Left renal cortex interstitium (tissue), 4 donors: ENCODE measurements around the gene KRT39. TPM values are rescaled to one million over a fixed set of nuclear protein-coding genes. Genes with fewer than 3 reads are reported as not detected.

Experiments
- DNase-seq, 4 donors: peaks; one replicate each; pipeline ENCODE4 v3.0.0-alpha.2; 2013; ENCODE audit warnings: low read depth in 4 of 4, low spot score in 2 of 4, missing footprints in 1 of 4
- polyA plus RNA-seq, 4 donors: library from polyadenylated mRNA; unstranded; fragments of 120-200 nt; gene quantifications; one replicate each; pipeline ENCODE4 v1.2.1, GENCODE V29; 2013; ENCODE audit not compliant: insufficient read length in 4 of 4

The KRT39 gene
- polyA plus RNA-seq, 4 donors = 0.09 TPM; not detected in 3

DNA sequence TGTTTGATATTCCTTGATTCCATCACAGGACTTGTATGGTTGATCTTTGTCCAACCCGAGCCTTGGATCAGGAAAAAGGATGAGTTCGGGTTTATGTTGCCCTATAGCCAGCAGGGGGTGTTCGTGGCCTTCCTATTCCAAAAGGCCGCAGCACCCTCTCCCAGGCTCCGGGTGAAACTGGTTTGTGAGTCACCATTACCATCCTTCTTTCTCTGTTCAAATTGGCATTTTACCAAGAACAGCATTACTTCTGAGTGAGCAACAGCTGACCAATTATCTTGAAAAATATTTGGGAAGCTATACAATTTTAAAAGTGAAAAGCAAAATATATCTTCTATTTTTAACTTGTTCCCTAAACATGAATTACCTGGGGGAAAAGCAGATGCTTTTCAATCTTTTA lies 57.4 kb downstream of the KRT39 start:
- DNase-seq = peak; percentile 39 to 80 (median 52)

Other genes with a start within 250 kb of the KRT39 start
- not detected for gene KRT25, start 211.6 kb downstream of the KRT39 start, polyA plus RNA-seq
- not detected for gene KRT26, start 194.7 kb downstream of the KRT39 start, polyA plus RNA-seq
- not detected for gene KRT27, start 184.4 kb downstream of the KRT39 start, polyA plus RNA-seq
- gene KRT28, start 167.0 kb downstream of the KRT39 start, polyA plus RNA-seq = not detected
- gene KRT10, start 144.3 kb downstream of the KRT39 start, polyA plus RNA-seq = 10 to 100 TPM; 41.1 to 72.4 (median 42.9) TPM
- under 1 TPM in 1 of 4 donors, not detected in 3; 0.28 TPM for gene KRT12, start 99.7 kb downstream of the KRT39 start, polyA plus RNA-seq
- under 1 TPM in 2 of 4 donors, not detected in 2; 0.20 to 0.24 TPM for gene KRT20, start 81.7 kb downstream of the KRT39 start, polyA plus RNA-seq
- 1 to 10 TPM in 3 of 4 donors, under 1 TPM in 1; 0.57 to 2.3 (median 1.6) TPM for gene KRT23, start 29.3 kb downstream of the KRT39 start, polyA plus RNA-seq
- under 1 TPM in 1 of 4 donors, not detected in 3; 0.08 TPM for gene KRT40, start 17.4 kb upstream of the KRT39 start, polyA plus RNA-seq
- not detected for gene KRTAP3-3, start 27.2 kb upstream of the KRT39 start, polyA plus RNA-seq
- not detected for gene KRTAP3-2, start 33.0 kb upstream of the KRT39 start, polyA plus RNA-seq
- gene KRTAP3-1, start 42.2 kb upstream of the KRT39 start, polyA plus RNA-seq = not detected
- not detected for gene KRTAP1-5, start 60.3 kb upstream of the KRT39 start, polyA plus RNA-seq
- not detected for gene KRTAP1-4, start 63.2 kb upstream of the KRT39 start, polyA plus RNA-seq
- gene KRTAP1-3, start 67.9 kb upstream of the KRT39 start, polyA plus RNA-seq = not detected
- gene KRTAP1-1, start 74.5 kb upstream of the KRT39 start, polyA plus RNA-seq = not detected
- gene KRTAP2-1, start 80.4 kb upstream of the KRT39 start, polyA plus RNA-seq = not detected
- not detected for gene KRTAP2-2, start 88.3 kb upstream of the KRT39 start, polyA plus RNA-seq
- not detected for gene KRTAP2-3, start 93.2 kb upstream of the KRT39 start, polyA plus RNA-seq
- gene KRTAP2-4, start 98.9 kb upstream of the KRT39 start, polyA plus RNA-seq = not detected
- gene KRTAP4-7, start 117.2 kb upstream of the KRT39 start, polyA plus RNA-seq = not detected
- gene KRTAP4-8, start 131.2 kb upstream of the KRT39 start, polyA plus RNA-seq = not detected
- gene KRTAP4-16, start 135.3 kb upstream of the KRT39 start, polyA plus RNA-seq = not detected
- not detected for gene KRTAP4-9, start 138.4 kb upstream of the KRT39 start, polyA plus RNA-seq
- gene KRTAP4-11, start 151.4 kb upstream of the KRT39 start, polyA plus RNA-seq = not detected
- not detected for gene KRTAP4-12, start 157.2 kb upstream of the KRT39 start, polyA plus RNA-seq
- gene KRTAP4-6, start 173.6 kb upstream of the KRT39 start, polyA plus RNA-seq = not detected
- gene KRTAP4-5, start 182.9 kb upstream of the KRT39 start, polyA plus RNA-seq = not detected
- gene KRTAP4-4, start 193.8 kb upstream of the KRT39 start, polyA plus RNA-seq = not detected
- gene KRTAP4-3, start 201.3 kb upstream of the KRT39 start, polyA plus RNA-seq = not detected
- gene KRTAP4-2, start 211.3 kb upstream of the KRT39 start, polyA plus RNA-seq = not detected
- gene KRTAP4-1, start 218.0 kb upstream of the KRT39 start, polyA plus RNA-seq = not detected
- gene KRTAP9-1, start 222.9 kb upstream of the KRT39 start, polyA plus RNA-seq = not detected